HG02623 (cell line): ENCODE measurements around the gene EYA4.

Experiments
- ATAC-seq: cut with Tn5 transposase; IDR thresholded peaks from one replicate; pipeline ENCODE4 v1.9.1; 2021; ENCODE audit warnings: moderate library complexity; ENCODE audit not compliant: unreplicated experiment

Gene EYA4

DNA sequence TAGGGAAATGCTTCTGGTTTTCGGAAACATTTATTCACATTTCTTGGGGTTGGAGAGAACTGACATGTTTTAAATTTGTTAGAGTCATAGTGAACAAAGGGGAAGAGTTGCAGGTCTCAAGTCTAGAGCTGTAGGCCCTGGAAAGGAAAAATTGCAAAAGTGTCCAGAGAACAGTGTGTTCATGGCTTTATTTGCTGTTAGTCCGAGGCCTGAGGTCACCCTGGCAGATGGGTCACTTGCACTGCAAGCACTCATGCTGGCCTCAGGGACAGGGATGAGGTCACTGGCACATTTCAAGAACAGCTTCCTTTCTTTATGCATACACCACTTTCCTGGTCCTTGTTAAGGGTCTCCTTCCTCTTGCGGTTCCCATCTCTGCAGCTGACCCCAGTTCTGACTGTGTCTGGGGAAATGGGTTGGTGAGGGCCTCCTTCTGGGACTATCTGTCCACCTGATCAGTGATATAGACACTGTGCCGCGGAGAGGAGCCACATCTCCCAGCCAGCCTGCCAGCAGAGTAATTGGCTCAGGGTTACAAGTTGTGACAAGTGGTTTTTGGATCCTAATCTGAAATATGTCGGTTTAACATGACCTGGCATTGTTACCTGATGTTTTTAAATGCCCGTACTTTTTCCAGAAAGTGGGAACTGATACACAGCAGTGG lies 194.0 kb downstream of the EYA4 start:
- no peak for ATAC-seq

GRCh38 chr6:133436652-133437051 lies 195.5 kb downstream of the EYA4 start:
- no peak for ATAC-seq

DNA sequence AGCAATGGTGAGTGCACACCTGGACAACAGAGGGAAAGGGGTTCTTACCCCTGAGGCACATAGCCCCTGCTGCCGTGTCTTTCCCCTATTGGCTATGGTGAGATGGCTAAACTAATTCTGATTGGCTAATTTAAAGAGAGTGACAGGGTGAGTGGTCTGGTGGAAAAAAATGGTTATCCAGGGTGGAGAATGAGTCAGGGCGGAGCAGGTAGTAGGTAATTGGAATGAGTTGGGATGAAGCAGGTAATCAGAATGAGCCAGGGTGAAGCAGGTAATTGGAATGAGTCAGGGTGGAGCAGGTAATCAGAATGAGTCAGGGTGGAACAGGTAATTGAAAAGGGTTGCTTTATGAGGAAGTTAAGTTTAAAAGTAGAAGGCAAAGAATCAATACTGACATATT lies 200.3 kb downstream of the EYA4 start:
- no peak for ATAC-seq

DNA sequence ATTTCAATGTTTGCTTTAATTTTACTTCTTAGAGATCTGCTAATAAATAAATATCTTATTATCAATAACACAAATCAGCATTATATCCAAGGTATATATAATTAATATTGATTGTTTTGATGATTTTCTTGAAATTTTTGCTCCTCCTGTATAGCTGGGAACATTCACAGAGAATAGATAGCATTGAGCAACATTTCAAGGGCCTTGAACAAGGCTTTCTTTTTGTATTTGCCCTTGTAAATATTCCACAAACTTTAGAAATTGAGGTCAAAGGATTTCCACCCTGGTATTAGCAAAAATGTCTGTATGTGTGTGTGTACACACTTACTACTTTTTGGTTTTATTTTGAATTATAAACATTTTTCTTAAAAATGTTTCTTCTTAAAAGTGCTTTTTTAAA lies 205.6 kb downstream of the EYA4 start:
- ATAC-seq: no peak

DNA sequence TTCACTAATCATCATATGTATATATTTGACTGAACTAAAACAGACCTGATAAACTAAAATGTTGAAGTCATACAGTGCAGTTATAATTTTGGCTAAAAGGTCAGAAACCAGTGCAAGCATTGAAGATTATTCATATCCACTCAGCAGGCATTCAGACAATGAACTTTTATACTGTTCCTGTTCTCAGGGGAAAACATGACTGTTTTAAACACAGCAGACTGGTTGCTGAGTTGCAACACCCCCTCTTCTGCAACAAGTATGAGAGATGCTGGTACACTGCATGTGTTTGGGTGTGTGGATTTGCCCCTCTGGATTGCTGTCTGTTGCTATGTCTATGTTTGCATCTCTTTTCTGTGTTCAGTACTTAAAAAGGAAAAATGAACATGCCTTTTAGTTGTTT lies 206.8 kb downstream of the EYA4 start:
- no peak for ATAC-seq

- no peak for ATAC-seq
Observed at GRCh38 chr6:133456439-133456838, 215.3 kb downstream of the EYA4 start.

DNA sequence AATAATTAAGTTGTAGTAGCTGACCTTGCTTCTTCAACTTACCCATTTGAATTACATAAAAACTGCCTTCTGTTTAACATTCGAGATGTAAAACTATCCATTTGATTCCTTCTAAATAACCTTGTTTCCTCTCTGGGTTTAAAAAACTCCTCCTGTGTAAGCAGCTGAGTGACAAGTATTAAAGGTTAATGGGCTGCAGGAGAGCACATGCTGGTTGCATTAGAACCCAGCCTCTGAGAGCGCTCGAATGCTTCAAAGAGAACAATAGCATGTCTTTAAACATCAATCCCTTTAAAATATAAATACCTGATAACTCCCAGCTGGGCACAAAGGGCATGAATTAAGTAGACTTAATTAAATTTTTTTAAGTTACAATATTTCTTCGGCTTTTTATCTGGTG lies 215.8 kb downstream of the EYA4 start:
- ATAC-seq: no peak

DNA sequence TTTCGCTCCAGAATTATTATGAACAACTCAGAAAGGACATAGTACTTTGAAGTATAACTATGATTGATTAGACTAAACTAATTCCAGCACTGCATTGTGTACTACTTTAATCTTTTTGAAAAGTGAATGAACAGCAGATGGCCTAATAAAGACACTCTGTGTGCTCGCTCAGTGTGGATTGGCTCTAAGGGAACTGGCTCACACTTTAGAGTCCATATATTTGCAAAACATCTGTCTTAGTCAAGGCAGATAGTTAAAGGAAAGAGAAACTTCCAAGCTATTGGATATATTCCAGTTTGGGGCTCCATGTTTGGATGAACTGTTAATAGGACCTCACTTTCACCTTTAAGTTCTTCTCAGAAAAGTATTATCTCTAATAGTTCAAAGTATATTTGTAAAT lies 218.9 kb downstream of the EYA4 start:
- no peak for ATAC-seq

GRCh38 chr6:133463790-133464189 lies 222.6 kb downstream of the EYA4 start:
- no peak for ATAC-seq

DNA sequence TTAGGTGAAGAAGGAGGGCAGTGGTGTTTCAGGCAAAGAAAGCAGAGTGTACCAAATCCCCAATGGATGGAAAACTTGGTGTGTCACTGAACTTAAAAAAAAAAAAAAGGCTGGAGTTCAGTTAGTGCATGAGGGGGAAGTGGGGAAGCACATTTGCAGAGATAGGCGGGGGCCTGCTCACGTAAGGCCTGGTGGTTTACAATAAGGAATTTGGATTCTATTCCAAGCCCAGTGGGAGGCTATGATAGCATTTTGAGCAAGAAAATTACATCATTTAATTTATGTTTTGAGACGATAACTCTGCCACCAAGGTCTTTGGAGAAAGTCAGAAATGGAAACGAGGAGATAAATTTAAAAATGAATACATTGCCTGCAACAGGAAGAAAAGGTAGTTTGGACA lies 225.5 kb downstream of the EYA4 start:
- no peak for ATAC-seq

GRCh38 chr6:133467231-133467981 lies 226.2 kb downstream of the EYA4 start:
- no peak for ATAC-seq

DNA sequence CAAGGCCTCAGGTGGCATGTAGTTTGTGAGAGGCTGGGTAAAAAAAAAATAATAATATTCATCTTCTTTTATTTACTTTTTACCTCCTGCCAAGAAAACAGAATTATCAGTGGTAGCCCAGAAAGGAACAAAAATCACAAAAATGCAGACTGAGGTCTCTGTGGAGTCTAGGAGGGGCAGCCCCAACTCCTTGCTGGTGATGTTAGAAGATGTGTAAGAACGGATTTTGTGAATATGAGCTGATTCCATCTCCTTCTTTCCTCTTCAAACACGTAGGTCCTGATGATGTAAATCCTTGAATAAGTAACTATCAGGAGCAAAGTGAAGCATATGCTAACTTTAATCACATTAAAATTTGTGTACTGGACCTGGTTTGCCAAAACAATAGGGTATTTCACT lies 226.8 kb downstream of the EYA4 start:
- ATAC-seq: no peak

- ATAC-seq: no peak
Observed at GRCh38 chr6:133468591-133468990, 227.4 kb downstream of the EYA4 start.

DNA sequence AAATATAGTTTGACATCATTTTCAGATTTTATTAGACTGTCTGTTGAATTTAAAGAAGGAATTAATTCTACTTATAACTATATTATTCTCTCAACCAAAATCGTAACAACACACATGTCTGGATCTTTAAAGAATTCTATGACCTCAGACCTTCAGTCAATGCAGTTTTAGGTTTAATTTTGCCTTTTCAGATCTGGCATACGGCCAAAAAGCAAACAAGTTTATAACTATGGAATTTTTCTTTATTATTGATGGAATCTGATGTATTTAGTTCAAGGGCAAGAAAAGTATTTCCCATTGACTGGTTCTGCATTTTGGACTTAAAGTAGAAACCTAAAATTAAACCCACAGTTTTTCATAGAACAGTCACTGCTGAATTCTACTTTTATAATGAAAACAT lies 233.4 kb downstream of the EYA4 start:
- ATAC-seq: no peak

DNA sequence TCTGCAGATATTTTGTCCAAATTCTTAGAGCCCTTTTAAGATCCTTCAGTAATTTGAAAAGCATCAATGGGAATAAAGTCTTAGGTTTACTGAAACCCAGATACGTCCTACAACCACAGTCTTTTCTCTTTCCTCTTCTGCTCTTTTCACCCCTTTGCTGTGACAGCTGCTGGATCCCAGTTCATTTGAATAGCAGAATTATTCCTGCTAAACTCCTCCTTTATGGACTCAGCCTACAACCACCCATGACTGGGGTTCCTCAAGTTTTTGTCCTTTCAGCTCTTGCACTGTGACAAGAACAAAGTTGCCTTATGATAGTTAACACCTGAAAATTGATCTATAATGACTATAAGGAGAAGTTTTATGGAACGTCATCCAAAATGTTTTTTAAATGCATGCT lies 237.5 kb downstream of the EYA4 start:
- no peak for ATAC-seq

GRCh38 chr6:133487174-133487573 lies 246.0 kb downstream of the EYA4 start:
- ATAC-seq: no peak

DNA sequence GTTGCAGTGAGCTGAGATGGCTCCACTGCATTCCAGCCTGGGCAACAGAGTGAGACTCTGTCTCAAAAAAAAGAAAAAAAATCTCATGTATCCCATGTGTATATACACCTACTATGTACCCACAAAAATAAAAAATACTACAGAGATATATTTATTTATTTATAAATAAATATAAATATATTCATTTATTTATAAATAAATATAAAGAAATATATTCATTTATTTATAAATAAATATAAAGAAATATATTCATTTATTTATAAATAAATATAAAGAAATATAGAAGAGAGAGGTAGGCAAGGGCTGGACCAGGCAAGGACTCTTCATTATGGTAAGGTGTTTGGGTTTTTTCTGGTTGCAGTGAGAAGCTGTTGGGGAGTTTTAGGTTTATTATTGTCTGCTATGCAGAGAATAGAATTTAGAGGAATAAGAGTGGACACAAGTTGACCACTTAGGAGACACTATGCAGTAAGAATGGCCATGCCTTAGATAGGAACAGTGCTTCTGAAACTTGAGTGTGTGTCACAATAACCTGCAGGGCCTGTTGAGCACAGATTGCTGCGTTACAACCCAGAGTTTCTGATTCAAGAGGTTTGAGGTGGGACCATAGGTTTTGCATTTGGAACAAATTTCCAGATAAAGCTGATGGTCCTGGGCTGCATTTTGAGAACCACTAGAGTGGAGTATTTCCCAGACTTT lies 254.2 kb downstream of the EYA4 start:
- no peak for ATAC-seq

DNA sequence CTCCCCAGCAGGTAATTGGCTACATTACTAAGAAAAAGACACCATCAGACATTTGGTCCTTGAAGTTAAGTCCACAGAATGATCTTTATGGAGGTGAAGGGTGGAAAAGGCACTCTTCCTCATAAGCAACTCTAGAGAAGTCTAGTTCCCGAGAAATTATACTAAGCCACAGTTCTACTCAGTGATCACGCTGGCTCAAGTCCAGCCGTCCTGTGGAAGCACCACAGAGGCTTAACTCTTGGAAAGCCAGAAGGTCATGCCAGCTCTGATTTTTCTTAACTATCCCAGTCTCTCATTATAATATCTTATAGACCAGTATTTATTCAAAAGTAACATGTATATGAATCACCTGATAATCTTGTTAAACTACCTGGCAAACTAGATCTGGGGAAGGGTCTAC lies 258.5 kb downstream of the EYA4 start:
- no peak for ATAC-seq

DNA sequence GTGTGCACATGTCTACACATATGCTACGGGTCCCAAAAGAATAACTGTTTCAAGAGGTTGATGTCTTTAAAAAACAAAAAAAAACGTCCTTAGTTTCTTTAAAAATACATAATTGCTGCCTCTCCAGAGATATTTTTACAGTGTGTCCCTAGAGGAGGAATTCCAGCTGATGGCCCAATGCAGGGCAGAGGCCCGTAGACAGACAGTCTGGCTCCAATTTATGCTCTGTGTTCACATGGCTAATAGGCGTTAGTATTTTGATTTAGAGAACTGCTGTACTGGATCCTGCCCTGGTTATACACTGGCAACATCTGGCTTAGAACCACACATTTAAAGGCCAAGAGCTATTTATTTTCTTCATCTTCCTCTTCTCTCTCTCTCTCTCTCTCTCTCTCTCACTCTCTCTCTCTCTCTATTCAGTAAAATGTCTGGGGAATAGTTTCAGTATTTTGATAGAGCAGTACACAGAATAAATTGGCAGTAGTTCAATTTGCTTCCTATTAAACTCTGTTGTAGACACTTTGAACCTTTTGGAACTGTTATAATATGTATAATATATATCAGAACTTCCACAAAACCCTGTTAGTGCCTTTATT lies 260.6 kb downstream of the EYA4 start:
- ATAC-seq: no peak

- ATAC-seq: no peak
Observed at GRCh38 chr6:133502441-133503335, 261.5 kb downstream of the EYA4 start.

GRCh38 chr6:133503336-133503729 lies 262.2 kb downstream of the EYA4 start:
- no peak for ATAC-seq
